Mesenchymal stem cell (in vitro differentiated cells and primary cell): Measurements from ENCODE around the gene CAMK2D.

ENCODE experiments used
- DNase-seq: peaks from one replicate; pipeline ENCODE4 v3.0.0-alpha.2; 2013
- H2AFZ ChIP-seq: one replicate; pipeline ENCODE4 v1.6.1; 2013; ENCODE audit warnings: low read depth, mild to moderate bottlenecking, control low read depth, inconsistent platforms, low read length, moderate library complexity
- H2AK5ac ChIP-seq: 2 replicates; pipeline ENCODE4 v1.6.1; 2013; ENCODE audit warnings: low read length, moderate library complexity, mild to moderate bottlenecking, inconsistent platforms; ENCODE audit not compliant: severe bottlenecking
- H2BK120ac ChIP-seq: one replicate; pipeline ENCODE4 v1.6.1; 2013; ENCODE audit warnings: low read depth, mild to moderate bottlenecking, inconsistent platforms, low read length, moderate library complexity
- H2BK12ac ChIP-seq, 2 experiments: one replicate each; pipeline ENCODE4 v1.6.1; 2013; ENCODE audit warnings: inconsistent platforms in 2 of 2, low read length in 2 of 2, mild to moderate bottlenecking in 2 of 2, moderate library complexity in 2 of 2, control low read depth in 1 of 2
- H2BK15ac ChIP-seq: one replicate; pipeline ENCODE4 v1.6.1; 2013; ENCODE audit warnings: mild to moderate bottlenecking, low read depth, inconsistent platforms; ENCODE audit not compliant: poor library complexity, severe bottlenecking
- H2BK5ac ChIP-seq: 2 replicates; pipeline ENCODE4 v1.6.1; 2013; ENCODE audit warnings: low read depth, mild to moderate bottlenecking, low read length, control low read depth, inconsistent platforms; ENCODE audit not compliant: poor library complexity, severe bottlenecking
- H3K14ac ChIP-seq, 2 experiments: one replicate each; pipeline ENCODE4 v1.6.1; 2013; ENCODE audit warnings: inconsistent platforms in 2 of 2, low read length in 2 of 2, control low read depth in 1 of 2, mild to moderate bottlenecking in 1 of 2, moderate library complexity in 1 of 2
- H3K18ac ChIP-seq, 2 experiments: one replicate each; pipeline ENCODE4 v1.6.1; 2013; ENCODE audit warnings: inconsistent platforms in 2 of 2, low read length in 2 of 2, control low read depth in 1 of 2, low read depth in 1 of 2, mild to moderate bottlenecking in 1 of 2
- H3K23ac ChIP-seq, 2 experiments: one replicate each; pipeline ENCODE4 v1.6.1; 2013; ENCODE audit warnings: inconsistent platforms in 2 of 2, low read length in 2 of 2, mild to moderate bottlenecking in 2 of 2, moderate library complexity in 2 of 2, control low read depth in 1 of 2
- H3K27ac ChIP-seq: 2 replicates; pipeline ENCODE4 v1.5.1; 2013; ENCODE audit warnings: mild to moderate bottlenecking, moderate library complexity, low read length, control low read depth, inconsistent platforms; ENCODE audit not compliant: poor library complexity, severe bottlenecking
- H3K27me3 ChIP-seq, 2 experiments: 2 replicates each; pipeline versions ENCODE4 v1.6.1 to v1.7.0; 2013; ENCODE audit warnings: low read length in 2 of 2, mild to moderate bottlenecking in 2 of 2, moderate library complexity in 2 of 2, control low read depth in 1 of 2, inconsistent platforms in 1 of 2; ENCODE audit not compliant: control insufficient read depth in 1 of 2, insufficient read depth in 1 of 2
- H3K36me3 ChIP-seq, 2 experiments: 2 replicates each; pipeline versions ENCODE4 v1.6.1 to v1.7.0; 2013; ENCODE audit warnings: low read length in 2 of 2, control low read depth in 1 of 2, inconsistent platforms in 1 of 2, low read depth in 1 of 2, mild to moderate bottlenecking in 1 of 2; ENCODE audit not compliant: insufficient read depth in 2 of 2, control insufficient read depth in 1 of 2
- H3K4ac ChIP-seq, 2 experiments: one replicate each; pipeline ENCODE4 v1.6.1; 2013; ENCODE audit warnings: inconsistent platforms in 2 of 2, low read length in 2 of 2, mild to moderate bottlenecking in 2 of 2, moderate library complexity in 2 of 2, control low read depth in 1 of 2, low read depth in 1 of 2
- H3K4me1 ChIP-seq: 2 replicates; pipeline ENCODE4 v1.6.1; 2013; ENCODE audit warnings: low read depth, low read length, control low read depth; ENCODE audit not compliant: control insufficient read depth, insufficient read depth
- H3K4me2 ChIP-seq: 2 replicates; pipeline ENCODE4 v1.6.1; 2013; ENCODE audit warnings: low read length, mild to moderate bottlenecking, inconsistent platforms; ENCODE audit not compliant: poor library complexity, severe bottlenecking
- H3K4me3 ChIP-seq, 2 experiments: 2 replicates each; pipeline versions ENCODE4 v1.5.1 to v1.7.0; 2013; ENCODE audit warnings: low read length in 2 of 2, mild to moderate bottlenecking in 2 of 2, control low read depth in 1 of 2, low read depth in 1 of 2; ENCODE audit not compliant: insufficient read depth in 1 of 2
- H3K79me1 ChIP-seq: replicated peaks from 2 replicates; pipeline ENCODE4 v1.6.1; 2013; ENCODE audit warnings: mild to moderate bottlenecking, control low read depth, low read length, inconsistent platforms; ENCODE audit not compliant: poor library complexity, severe bottlenecking
- H3K9ac ChIP-seq: 2 replicates; pipeline ENCODE4 v1.7.0; 2013; ENCODE audit warnings: mild to moderate bottlenecking, low read length, moderate library complexity
- H3K9me3 ChIP-seq: 2 replicates; pipeline ENCODE4 v1.7.0; 2013; ENCODE audit warnings: mild to moderate bottlenecking, low read length; ENCODE audit not compliant: control insufficient read depth
- H4K8ac ChIP-seq: one replicate; pipeline ENCODE4 v1.6.1; 2013; ENCODE audit warnings: inconsistent platforms, mild to moderate bottlenecking, low read length, moderate library complexity
- H4K91ac ChIP-seq: one replicate; pipeline ENCODE4 v1.6.1; 2013; ENCODE audit warnings: mild to moderate bottlenecking, low read length, inconsistent platforms
- WGBS: methylation state at CpG from one replicate; pipeline ENCODE4 v1.1.7; 2013; ENCODE audit warnings: mixed read lengths; 5-methylcytosine and 5-hydroxymethylcytosine counted together

The CAMK2D gene

DNA sequence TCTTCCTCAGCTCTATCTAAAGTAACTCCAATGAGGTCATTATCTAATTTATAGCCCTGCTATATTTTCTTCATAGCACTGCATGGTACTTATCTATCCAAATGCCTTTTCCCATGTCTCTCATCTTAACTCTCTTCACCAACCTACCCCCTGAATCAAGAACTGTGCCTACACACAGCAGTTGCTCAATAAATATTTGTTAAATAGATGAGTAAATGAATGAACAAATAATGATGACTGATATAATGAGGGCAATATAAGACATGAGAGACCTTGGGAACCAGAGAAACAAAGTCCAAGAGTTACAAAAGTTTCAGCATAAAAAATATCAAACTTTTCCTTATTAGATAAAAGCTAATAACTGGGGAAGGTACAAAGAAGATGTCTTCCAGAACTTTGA is 19.6 kb downstream of the CAMK2D start:
- Histone ChIP-seq H3K4me1 (peaks cover 2% of the 10 kb centered on the region), H3K4ac (no peak overlapping the region), H2BK15ac (no peak overlapping the region), H3K9ac (no peak overlapping the region), H3K9me3 (no peaks in the 10 kb centered on the region), H2BK120ac (no peak overlapping the region), H3K36me3 (peaks cover 0 to 81% of the 10 kb centered on the region in 2 experiments), H2BK12ac (no peak overlapping the region), H3K14ac (no peak overlapping the region), H3K4me2 (no peak overlapping the region), H3K27ac (no peak overlapping the region), H2BK5ac (no peak overlapping the region), H4K8ac (no peak overlapping the region), H3K79me1 (peaks cover 9% of the 10 kb centered on the region), H3K23ac (no peak overlapping the region), H3K4me3 (no peak overlapping the region), H2AFZ (no peak overlapping the region), H3K27me3 (no peaks in the 10 kb centered on the region), H2AK5ac (no peak overlapping the region), H4K91ac (no peak overlapping the region), H3K18ac (no peak overlapping the region)
- DNase-seq: no peak

DNA sequence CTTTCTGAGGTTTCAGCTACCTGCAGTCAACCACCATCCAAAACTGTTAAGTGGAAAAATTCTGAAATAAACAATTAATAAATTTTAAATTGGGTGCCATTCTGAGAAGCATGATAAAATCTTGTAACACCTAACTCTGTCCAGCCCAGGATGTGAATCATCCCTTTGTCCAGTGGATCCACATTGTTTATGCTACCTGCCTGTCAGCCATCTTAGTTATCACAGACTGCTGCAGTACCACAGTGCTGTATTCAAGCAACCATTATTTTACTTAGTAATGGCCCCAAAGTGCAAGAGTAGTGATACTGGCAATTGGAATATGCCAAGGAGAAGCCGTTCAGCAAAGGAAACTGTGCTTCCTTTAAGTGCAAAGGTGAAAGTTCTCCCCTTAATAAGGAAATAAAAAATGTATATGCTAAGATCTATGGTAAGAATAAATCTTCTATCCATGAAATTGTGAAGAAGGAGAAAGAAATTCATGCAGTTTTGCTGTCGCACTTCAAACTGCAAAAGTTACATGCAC is 20.6 kb downstream of the CAMK2D start:
- no peak overlapping the region for H2BK5ac ChIP-seq
- no peak overlapping the region for H2AK5ac ChIP-seq
- peaks cover 0 to 82% of the 10 kb centered on the region in 2 experiments for H3K36me3 ChIP-seq
- no peak for DNase-seq
- no peaks in the 10 kb centered on the region for H3K9me3 ChIP-seq
- peaks cover 9% of the 10 kb centered on the region for H3K79me1 ChIP-seq
- no peak overlapping the region for H2BK12ac ChIP-seq
- no peak overlapping the region for H3K4me3 ChIP-seq
- no peak overlapping the region for H3K9ac ChIP-seq
- no peak overlapping the region for H3K14ac ChIP-seq
- H3K4me1 ChIP-seq: peaks cover 2% of the 10 kb centered on the region
- no peak overlapping the region for H3K4ac ChIP-seq
- no peak overlapping the region for H3K23ac ChIP-seq
- 86% methylated on average over 1 of the region's 2 CpGs for WGBS
- no peak overlapping the region for H4K8ac ChIP-seq
- H4K91ac ChIP-seq: no peak overlapping the region
- H2BK120ac ChIP-seq: no peak overlapping the region
- H3K18ac ChIP-seq: no peak overlapping the region
- H3K4me2 ChIP-seq: no peak overlapping the region
- H3K27ac ChIP-seq: no peak overlapping the region
- no peaks in the 10 kb centered on the region for H3K27me3 ChIP-seq
- H2BK15ac ChIP-seq: no peak overlapping the region
- no peak overlapping the region for H2AFZ ChIP-seq

DNA sequence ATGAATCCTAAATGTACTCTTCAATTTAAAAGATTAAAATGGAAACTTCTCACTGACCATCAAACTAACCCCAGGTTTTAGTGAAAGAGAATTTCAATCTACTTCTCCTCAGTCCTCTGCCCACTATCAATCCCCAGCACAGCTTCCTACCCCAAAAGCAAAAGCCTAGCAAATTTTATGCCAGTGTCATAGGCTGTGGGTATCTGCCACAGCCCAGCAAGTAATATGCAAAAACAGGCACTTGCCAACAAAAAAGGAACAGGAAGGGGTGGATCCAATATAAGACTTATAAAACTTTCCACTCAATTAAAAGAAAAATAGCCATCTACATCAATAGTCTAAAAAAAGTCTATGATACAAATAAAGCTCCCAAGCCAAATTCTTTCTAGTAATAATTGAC is 22.3 kb downstream of the CAMK2D start:
- Histone ChIP-seq H2AK5ac (no peak overlapping the region), H3K4me2 (no peak overlapping the region), H3K4ac (no peak overlapping the region), H3K27me3 (no peaks in the 10 kb centered on the region), H3K9ac (no peak overlapping the region), H3K79me1 (peaks cover 7% of the 10 kb centered on the region), H3K14ac (no peak overlapping the region), H4K8ac (no peak overlapping the region), H3K27ac (no peak overlapping the region), H3K4me1 (no peaks in the 10 kb centered on the region), H3K23ac (no peak overlapping the region), H2BK15ac (no peak overlapping the region), H3K4me3 (no peak overlapping the region), H2BK120ac (no peak overlapping the region), H3K9me3 (no peaks in the 10 kb centered on the region), H2BK5ac (no peak overlapping the region), H2AFZ (no peak overlapping the region), H3K36me3 (peaks cover 0 to 81% of the 10 kb centered on the region in 2 experiments), H3K18ac (no peak overlapping the region), H2BK12ac (no peak overlapping the region), H4K91ac (no peak overlapping the region)
- DNase-seq: no peak

DNA sequence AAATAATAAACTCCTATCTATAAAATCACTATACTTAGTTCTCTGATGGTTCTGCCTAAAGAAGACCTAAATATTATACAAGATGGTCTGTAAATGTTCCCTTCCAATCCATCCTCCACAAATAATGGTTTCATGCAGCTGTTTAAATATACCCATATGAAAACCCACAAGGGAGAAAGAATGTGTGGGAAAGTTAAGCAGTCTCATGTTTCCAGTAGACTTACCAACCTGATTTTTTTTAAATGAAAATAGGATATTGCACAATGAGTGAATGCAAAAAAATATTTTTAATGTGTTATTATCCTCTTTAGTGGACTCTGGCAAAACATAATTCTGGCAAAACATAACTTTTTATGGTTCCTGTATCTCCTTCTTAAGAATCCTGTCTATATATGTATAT is 23.3 kb downstream of the CAMK2D start:
- no peak overlapping the region for H2AK5ac ChIP-seq
- H3K27ac ChIP-seq: no peak overlapping the region
- no peaks in the 10 kb centered on the region for H3K9me3 ChIP-seq
- no peak overlapping the region for H3K9ac ChIP-seq
- H2BK120ac ChIP-seq: no peak overlapping the region
- H2BK15ac ChIP-seq: no peak overlapping the region
- H3K4me1 ChIP-seq: no peaks in the 10 kb centered on the region
- no peak overlapping the region for H3K18ac ChIP-seq
- H4K91ac ChIP-seq: no peak overlapping the region
- H2BK5ac ChIP-seq: no peak overlapping the region
- H3K14ac ChIP-seq: no peak overlapping the region
- H3K4me3 ChIP-seq: no peak overlapping the region
- no peak overlapping the region for H2AFZ ChIP-seq
- H4K8ac ChIP-seq: no peak overlapping the region
- DNase-seq: peak; percentile 38
- no peak overlapping the region for H2BK12ac ChIP-seq
- H3K36me3 ChIP-seq: peaks cover 0 to 84% of the 10 kb centered on the region in 2 experiments
- no peaks in the 10 kb centered on the region for H3K27me3 ChIP-seq
- H3K4me2 ChIP-seq: no peak overlapping the region
- H3K4ac ChIP-seq: no peak overlapping the region
- H3K23ac ChIP-seq: no peak overlapping the region
- peaks cover 7% of the 10 kb centered on the region for H3K79me1 ChIP-seq
